Body of pancreas (tissue), 4 donors: ENCODE results near the gene LYRM4. TPM values are rescaled to one million over a fixed set of nuclear protein-coding genes. Genes with fewer than 3 reads are reported as not detected.

Experiments used
- ATAC-seq: fragments of 150-250 bp; one replicate; pipeline ENCODE4 v1.9.1; 2016
- DNase-seq, 4 donors: peaks; one replicate each; pipeline ENCODE4 v3.0.0-alpha.2; 2019
- H3K27ac ChIP-seq, 4 donors: fragments of 200-600 bp; sonication (generic); 1 replicate in 3 of 4; 2 replicates in 1 of 4; pipeline versions ENCODE4 v1.5.1 to v1.6.1; 2016 to 2019; ENCODE audit warnings: mild to moderate bottlenecking in 1 of 4, mixed read lengths in 1 of 4, moderate library complexity in 1 of 4
- H3K27me3 ChIP-seq, 2 donors: fragments of 200-600 bp; sonication (generic); one replicate each; pipeline ENCODE4 v1.6.0; 2016; ENCODE audit warnings: mild to moderate bottlenecking in 1 of 2
- H3K36me3 ChIP-seq, 2 donors: fragments of 200-600 bp; sonication (generic); replicated peaks in 1 of 2; 2 replicates each; pipeline ENCODE4 v1.5.1; 2016; ENCODE audit warnings: low read depth in 2 of 2; ENCODE audit not compliant: insufficient read depth in 1 of 2
- H3K4me1 ChIP-seq: fragments of 200-600 bp; sonication (generic); one replicate; pipeline ENCODE4 v1.6.0; 2016
- H3K4me3 ChIP-seq, 2 donors: fragments of 200-600 bp; sonication (generic); 1 replicate in 1 of 2; 2 replicates in 1 of 2; pipeline ENCODE4 v1.5.1; 2016 to 2019
- H3K9me3 ChIP-seq, 3 donors: fragments of 200-600 bp; sonication (generic); 1 replicate in 2 of 3; 2 replicates in 1 of 3; pipeline ENCODE4 v1.5.1; 2016
- POLR2A ChIP-seq, 3 donors: fragments of 450-650 bp; IDR thresholded peaks; one replicate each; pipeline ENCODE4 v1.6.1; 2016; ENCODE audit warnings: antibody characterized with exemption in 3 of 3, mild to moderate bottlenecking in 2 of 3
- WGBS, 2 donors: methylation state at CpG; one replicate each; pipeline ENCODE4 v1.1.5; 2017; 5-methylcytosine and 5-hydroxymethylcytosine counted together
- intact Hi-C: fragments of 100-400 bp; cut with DNase I; formaldehyde crosslinking; loops from one replicate; pipeline ENCODE4 v1.15.1; 2023
- total RNA-seq, 2 donors: library from RNA; depleted of rRNA; stranded (reverse); fragments of >200 nt; gene quantifications; one replicate each; pipeline ENCODE4 v1.1.0, GENCODE V29; 2016
- TF ChIP-seq, protein P1 (sequence below), 7 experiments: fragments of 450-650 bp in 4 of 7; fragments of 200-600 bp in 3 of 7; sonication (generic) in 3 of 7; IDR thresholded peaks; one replicate each; pipeline ENCODE4 v1.5.1; 2016 to 2019; ENCODE audit warnings: antibody characterized with exemption in 7 of 7

The LYRM4 gene
- total RNA-seq, 2 donors from 2014 or later, result 15.3 to 18.5 TPM

DNA sequence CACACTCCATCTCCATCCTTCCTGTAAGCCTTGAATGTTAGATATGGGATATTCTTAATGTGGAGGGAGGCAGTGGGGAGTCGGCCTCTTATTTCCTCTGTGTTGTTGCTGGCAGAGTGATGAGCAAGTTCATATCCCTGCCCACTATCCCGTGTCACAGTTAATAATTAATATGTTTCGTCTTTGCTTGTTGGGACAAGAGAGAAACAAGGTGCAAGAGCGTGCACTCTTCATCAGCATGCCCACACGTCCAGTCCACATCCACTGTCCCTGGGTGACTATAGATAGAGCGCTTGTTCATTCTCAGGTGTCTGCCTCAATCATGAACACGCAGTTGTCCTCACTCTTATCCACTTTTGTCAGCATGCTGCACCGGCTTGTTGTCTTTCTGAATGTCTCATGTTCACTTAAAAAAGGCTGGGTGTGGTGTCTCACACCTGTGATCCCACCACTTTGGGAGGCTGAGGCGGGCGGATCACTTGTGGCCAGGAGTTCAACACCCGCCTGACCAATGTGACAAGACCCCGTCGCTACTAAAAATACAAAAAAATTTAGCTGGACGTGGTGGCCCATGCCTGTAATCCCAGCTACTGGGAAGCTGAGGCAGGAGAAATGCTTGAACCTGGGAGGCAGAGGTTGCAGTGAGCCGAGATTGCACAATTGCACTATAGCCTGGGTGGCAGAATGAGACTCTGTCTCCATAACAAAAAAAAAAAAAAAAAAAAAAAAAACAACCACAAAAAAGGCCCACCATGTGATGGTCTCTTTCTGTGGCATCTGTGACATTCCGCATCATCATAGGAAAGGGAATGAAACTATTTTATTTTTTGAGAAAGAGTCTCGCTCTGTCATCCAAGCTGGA lies 141.4 kb downstream of the LYRM4 start:
- ATAC-seq (no peak), DNase-seq (no peak)
- Histone ChIP-seq H3K9me3 (no peaks in the 10 kb centered on the region), H3K36me3 (no peaks in the 10 kb centered on the region), H3K4me1 (no peaks in the 10 kb centered on the region), H3K27ac (no peak overlapping the region), H3K27me3 (no peaks in the 10 kb centered on the region), H3K4me3 (no peak overlapping the region)
- TF ChIP-seq POLR2A (IDR thresholded peaks at IDR 0.05), result no peak
- TF ChIP-seq, protein P1, sequence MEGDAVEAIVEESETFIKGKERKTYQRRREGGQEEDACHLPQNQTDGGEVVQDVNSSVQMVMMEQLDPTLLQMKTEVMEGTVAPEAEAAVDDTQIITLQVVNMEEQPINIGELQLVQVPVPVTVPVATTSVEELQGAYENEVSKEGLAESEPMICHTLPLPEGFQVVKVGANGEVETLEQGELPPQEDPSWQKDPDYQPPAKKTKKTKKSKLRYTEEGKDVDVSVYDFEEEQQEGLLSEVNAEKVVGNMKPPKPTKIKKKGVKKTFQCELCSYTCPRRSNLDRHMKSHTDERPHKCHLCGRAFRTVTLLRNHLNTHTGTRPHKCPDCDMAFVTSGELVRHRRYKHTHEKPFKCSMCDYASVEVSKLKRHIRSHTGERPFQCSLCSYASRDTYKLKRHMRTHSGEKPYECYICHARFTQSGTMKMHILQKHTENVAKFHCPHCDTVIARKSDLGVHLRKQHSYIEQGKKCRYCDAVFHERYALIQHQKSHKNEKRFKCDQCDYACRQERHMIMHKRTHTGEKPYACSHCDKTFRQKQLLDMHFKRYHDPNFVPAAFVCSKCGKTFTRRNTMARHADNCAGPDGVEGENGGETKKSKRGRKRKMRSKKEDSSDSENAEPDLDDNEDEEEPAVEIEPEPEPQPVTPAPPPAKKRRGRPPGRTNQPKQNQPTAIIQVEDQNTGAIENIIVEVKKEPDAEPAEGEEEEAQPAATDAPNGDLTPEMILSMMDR (IDR thresholded peaks at IDR 0.05), result no peak
- intact Hi-C loops, result no loop called here
- 89 to 90% methylated on average over 17 of the region's 17 CpGs for WGBS, 2 donors

DNA sequence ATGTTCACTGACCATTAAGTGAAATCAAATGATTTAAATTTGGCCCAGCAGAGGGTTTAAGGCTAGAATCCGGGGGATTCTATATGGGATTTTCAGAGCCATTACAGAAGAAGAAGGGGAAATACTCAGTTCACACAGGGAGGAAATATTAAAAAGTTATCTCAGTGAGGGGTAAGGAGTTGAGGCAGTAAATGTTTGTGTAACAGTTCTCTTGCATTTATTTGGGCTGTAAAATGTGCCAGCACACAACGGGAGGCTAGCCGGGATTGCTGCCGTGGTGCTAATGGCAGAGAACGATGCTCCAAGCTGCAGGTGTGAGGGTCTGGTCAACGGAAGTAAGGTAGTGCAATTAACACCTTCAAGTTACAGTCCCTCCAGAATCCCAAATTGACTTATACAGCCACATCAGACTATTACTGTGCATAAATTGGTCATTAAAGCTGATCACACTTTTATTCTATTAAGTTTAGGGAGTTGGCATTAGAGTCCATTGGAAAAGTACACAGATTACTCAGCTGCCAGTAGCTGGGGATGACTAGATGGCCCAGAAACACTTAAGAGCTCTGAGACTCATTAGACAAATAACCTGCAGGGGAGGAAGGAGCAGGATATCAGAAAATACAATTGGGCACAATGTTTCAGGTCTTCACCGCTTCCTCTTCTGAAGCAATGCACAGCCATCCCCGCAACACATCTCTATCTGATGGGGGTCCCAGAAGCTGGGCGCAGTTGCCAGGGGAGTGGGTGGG lies 144.3 kb downstream of the LYRM4 start:
- H3K9me3 ChIP-seq, result no peaks in the 10 kb centered on the region
- no peaks in the 10 kb centered on the region for H3K4me1 ChIP-seq
- 87 to 89% methylated on average over 9 of the region's 9 CpGs for WGBS, 2 donors
- no peak overlapping the region for H3K27ac ChIP-seq
- DNase-seq, result no peak
- intact Hi-C loops, result no loop called here
- no peak overlapping the region for H3K4me3 ChIP-seq
- H3K27me3 ChIP-seq, result no peaks in the 10 kb centered on the region
- no peaks in the 10 kb centered on the region for H3K36me3 ChIP-seq
- TF ChIP-seq, protein P1 (IDR thresholded peaks at IDR 0.05), result no peak
- TF ChIP-seq POLR2A (IDR thresholded peaks at IDR 0.05), result no peak
- ATAC-seq, result no peak

DNA sequence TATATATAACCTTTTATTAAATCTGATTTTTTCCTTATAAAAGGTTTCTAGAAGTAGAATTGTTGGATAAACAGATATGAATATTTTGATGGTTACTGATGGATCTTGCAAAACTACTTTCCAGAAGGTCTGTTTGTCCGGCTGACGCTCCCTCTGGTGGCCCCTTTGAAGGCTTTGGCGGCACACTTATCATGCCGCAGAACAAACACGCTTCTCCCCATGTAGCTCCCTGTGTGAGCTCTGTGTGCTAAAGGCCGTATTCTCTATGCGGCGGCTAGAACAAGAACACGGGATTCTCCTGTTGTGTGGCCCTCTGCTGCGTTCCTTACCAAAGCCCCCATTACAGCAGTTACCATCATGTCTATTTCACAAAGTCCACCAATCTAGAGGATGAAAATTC lies 145.6 kb downstream of the LYRM4 start:
- ATAC-seq (no peak), DNase-seq (no peak)
- intact Hi-C loops, result no loop called here
- H3K9me3 ChIP-seq, result no peaks in the 10 kb centered on the region
- 84 to 86% methylated on average over 10 of the region's 10 CpGs for WGBS, 2 donors
- H3K4me3 ChIP-seq, result no peak overlapping the region
- no peaks in the 10 kb centered on the region for H3K4me1 ChIP-seq
- H3K36me3 ChIP-seq, result no peaks in the 10 kb centered on the region
- no peak for TF ChIP-seq POLR2A (IDR thresholded peaks at IDR 0.05)
- TF ChIP-seq, protein P1 (IDR thresholded peaks at IDR 0.05), result no peak
- no peaks in the 10 kb centered on the region for H3K27me3 ChIP-seq
- no peak overlapping the region for H3K27ac ChIP-seq

DNA sequence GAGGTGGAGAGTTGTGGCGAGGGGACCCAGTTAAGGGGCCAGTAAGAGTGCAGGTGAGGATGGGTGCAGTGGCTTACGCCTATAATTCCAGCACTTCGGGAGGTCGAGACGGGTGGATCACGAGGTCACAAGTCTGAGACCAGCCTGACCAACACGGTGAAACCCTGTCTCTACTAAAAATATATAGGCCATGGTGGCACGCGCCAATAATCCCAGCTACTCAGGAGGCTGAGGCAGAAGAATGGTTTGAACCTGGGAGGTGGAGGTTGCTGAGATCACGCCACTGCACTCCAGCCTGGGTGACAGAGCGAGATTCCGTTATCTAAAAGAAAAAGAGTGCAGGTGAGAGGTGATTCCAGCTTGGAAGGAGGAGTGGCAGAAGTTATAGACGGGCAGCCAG lies 147.7 kb downstream of the LYRM4 start:
- H3K9me3 ChIP-seq, result no peaks in the 10 kb centered on the region

More for the DNA sequence above, 147.7 kb downstream of the LYRM4 start:
- ATAC-seq, result no peak
- no peak for DNase-seq
- no peak overlapping the region for H3K4me3 ChIP-seq
- no peak for TF ChIP-seq POLR2A (IDR thresholded peaks at IDR 0.05)
- TF ChIP-seq, protein P1 (IDR thresholded peaks at IDR 0.05), result no peak
- H3K36me3 ChIP-seq, result no peaks in the 10 kb centered on the region
- WGBS, 2 donors, result 94 to 97% methylated on average over 13 of the region's 13 CpGs
- intact Hi-C loops, result no loop called here
- no peaks in the 10 kb centered on the region for H3K4me1 ChIP-seq
- H3K27ac ChIP-seq, result no peak overlapping the region
- no peaks in the 10 kb centered on the region for H3K27me3 ChIP-seq
